Measurements from ENCODE around the gene SLC35G1. TPM values are rescaled to one million over a fixed set of nuclear protein-coding genes. Genes with fewer than 3 reads are reported as not detected.

Gene SLC35G1
- total RNA-seq, 1 experiment from 2014 or later, result 4.1 TPM

DNA sequence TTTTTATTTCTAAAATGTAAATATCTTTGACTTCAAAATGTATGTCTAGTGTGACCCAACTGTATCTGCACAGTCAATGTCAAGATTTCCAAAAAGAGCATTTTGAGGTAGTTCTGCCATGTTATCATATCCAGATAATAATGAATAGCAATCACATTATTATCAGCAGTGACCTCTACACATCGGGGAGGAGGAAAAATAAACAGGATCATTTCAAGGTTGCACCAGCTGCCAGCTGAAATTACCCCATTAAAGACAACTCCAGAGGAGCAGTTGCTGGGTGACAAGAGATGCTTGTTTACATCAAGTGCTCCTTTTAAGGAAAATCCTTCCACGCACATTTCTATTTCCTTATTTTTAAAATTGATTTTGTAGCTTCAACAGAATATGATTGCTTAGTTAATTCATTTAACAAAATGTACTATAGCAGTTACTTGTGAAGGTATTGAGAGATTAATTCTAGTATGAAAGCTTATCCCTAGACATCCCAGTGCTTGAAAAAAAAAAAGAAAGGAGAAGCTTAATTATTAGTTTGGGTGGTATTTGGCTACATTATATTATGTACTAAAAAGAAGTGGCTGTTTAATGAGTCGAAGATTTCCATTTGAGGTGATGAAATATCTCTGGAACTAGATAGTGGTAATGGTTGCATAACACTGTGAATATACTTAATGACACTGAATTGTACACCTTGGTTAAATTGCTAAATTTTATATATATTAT lies 19.3 kb upstream of the SLC35G1 start:
- H3K79me2 ChIP-seq (ENCODE audit: low read depth), result no peaks in the 10 kb centered on the region
- CTCF ChIA-PET, result no interaction called here

GRCh38 chr10:93875032-93875358 lies 18.8 kb upstream of the SLC35G1 start:
- Histone ChIP-seq H3K4me2 (no peak overlapping the region), H3K79me2 (ENCODE audit: low read depth) (no peaks in the 10 kb centered on the region), H3K9me3 (ENCODE audit: insufficient read depth, low read depth) (no peaks in the 10 kb centered on the region), H4K20me1 (ENCODE audit: insufficient read depth) (no peaks in the 10 kb centered on the region), H3K4me3 (no peak overlapping the region), H3K9me2 (ENCODE audit: insufficient read depth) (no peaks in the 10 kb centered on the region), H3K27me3 (ENCODE audit: insufficient read depth, low read depth) (no peaks in the 10 kb centered on the region), H3F3A (ENCODE audit: insufficient read depth, low read depth) (no peaks in the 10 kb centered on the region), H3K36me3 (ENCODE audit: low read depth) (no peaks in the 10 kb centered on the region), H3K27ac (no peak overlapping the region), H2AFZ (no peak overlapping the region), H3K4me1 (replicated peaks; ENCODE audit: insufficient read depth) (peaks cover 8% of the 10 kb centered on the region)
- ChIA-PET POLR2A (ENCODE audit: unreplicated experiment) (no interaction called here), CTCF (no interaction called here)
- intact Hi-C loops (cut with micrococcal nuclease; ENCODE audit: unreplicated experiment), result no loop called here
- BruUV-seq (replicated peaks), result no TSS peak
- TF ChIP-seq CTCF (conservative IDR thresholded peaks at IDR 0.05) (no peak), EZH2 (IDR thresholded peaks at IDR 0.05; ENCODE audit: low read depth) (no peak)
- no peak for DNase-seq

More for the DNA sequence above, 19.3 kb upstream of the SLC35G1 start:
- no TSS peak for BruUV-seq (replicated peaks)
- POLR2A ChIA-PET (ENCODE audit: unreplicated experiment), result no interaction called here
- no peak overlapping the region for H3K4me2 ChIP-seq
- H3K4me3 ChIP-seq, result no peak overlapping the region
- no peaks in the 10 kb centered on the region for H4K20me1 ChIP-seq (ENCODE audit: insufficient read depth)
- H3K9me2 ChIP-seq (ENCODE audit: insufficient read depth), result no peaks in the 10 kb centered on the region
- intact Hi-C loops (cut with micrococcal nuclease; ENCODE audit: unreplicated experiment), result no loop called here
- no peaks in the 10 kb centered on the region for H3F3A ChIP-seq (ENCODE audit: insufficient read depth, low read depth)
- H3K4me1 ChIP-seq (replicated peaks; ENCODE audit: insufficient read depth), result peaks cover 8% of the 10 kb centered on the region
- H3K27ac ChIP-seq, result no peak overlapping the region
- H3K27me3 ChIP-seq (ENCODE audit: insufficient read depth, low read depth), result no peaks in the 10 kb centered on the region
- no peaks in the 10 kb centered on the region for H3K9me3 ChIP-seq (ENCODE audit: insufficient read depth, low read depth)
- no peak for DNase-seq
- H3K36me3 ChIP-seq (ENCODE audit: low read depth), result no peaks in the 10 kb centered on the region
- H2AFZ ChIP-seq, result no peak overlapping the region
- TF ChIP-seq CTCF (conservative IDR thresholded peaks at IDR 0.05), result no peak
- TF ChIP-seq EZH2 (IDR thresholded peaks at IDR 0.05; ENCODE audit: low read depth), result no peak

DNA sequence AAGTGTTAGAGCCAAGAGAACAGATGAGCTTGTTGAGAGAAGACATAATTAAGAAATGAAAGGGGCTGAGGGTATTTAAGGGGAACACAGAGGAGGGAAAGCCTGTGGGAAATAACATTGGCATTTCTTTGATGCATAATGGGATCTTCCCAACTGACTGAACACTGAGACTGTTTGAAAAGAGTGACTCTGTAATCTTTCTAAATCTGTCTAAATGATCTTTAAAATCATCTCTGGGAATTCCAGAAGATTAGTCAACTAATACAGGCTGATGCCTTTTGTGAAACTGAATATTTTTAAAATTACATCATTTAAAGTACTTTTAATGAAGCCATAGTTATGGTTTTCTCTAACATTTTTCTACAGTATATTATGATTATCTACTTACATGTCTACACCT lies 17.4 kb upstream of the SLC35G1 start:
- Histone ChIP-seq H3K4me3 (no peak overlapping the region), H3K9me3 (ENCODE audit: insufficient read depth, low read depth) (no peaks in the 10 kb centered on the region), H3K27me3 (ENCODE audit: insufficient read depth, low read depth) (no peaks in the 10 kb centered on the region), H3K4me1 (replicated peaks; ENCODE audit: insufficient read depth) (peaks cover 8% of the 10 kb centered on the region), H3K79me2 (ENCODE audit: low read depth) (no peaks in the 10 kb centered on the region), H3F3A (ENCODE audit: insufficient read depth, low read depth) (no peaks in the 10 kb centered on the region), H2AFZ (no peak overlapping the region), H3K4me2 (no peak overlapping the region), H4K20me1 (ENCODE audit: insufficient read depth) (no peaks in the 10 kb centered on the region), H3K27ac (no peak overlapping the region), H3K9me2 (ENCODE audit: insufficient read depth) (no peaks in the 10 kb centered on the region), H3K36me3 (ENCODE audit: low read depth) (no peaks in the 10 kb centered on the region)
- DNase-seq, result no peak
- ChIA-PET CTCF (no interaction called here), POLR2A (ENCODE audit: unreplicated experiment) (no interaction called here)
- TF ChIP-seq EZH2 (IDR thresholded peaks at IDR 0.05; ENCODE audit: low read depth), result no peak
- TF ChIP-seq CTCF (conservative IDR thresholded peaks at IDR 0.05), result no peak
- no TSS peak for BruUV-seq (replicated peaks)
- intact Hi-C loops (cut with micrococcal nuclease; ENCODE audit: unreplicated experiment), result no loop called here
